WTC11 (cell line): ENCODE results near the gene LCN1.

ENCODE experiments used
- KAT7 ChIP-seq: sonication (generic); formaldehyde crosslinking; IDR thresholded peaks from 2 replicates; pipeline ENCODE4 v1.8.1; 2023; ENCODE audit warnings: missing genetic modification reagents, mild to moderate bottlenecking, borderline replicate concordance
- TF ChIP-seq, protein P1 (sequence below): sonication (generic); formaldehyde crosslinking; IDR thresholded peaks from 2 replicates; pipeline ENCODE4 v1.8.0; 2022; ENCODE audit warnings: mild to moderate bottlenecking, missing genetic modification reagents
- TF ChIP-seq, protein P2 (sequence below): fragments of 200-600 bp; IDR thresholded peaks from 2 replicates; pipeline ENCODE4 v1.8.0; 2022; ENCODE audit warnings: antibody characterized with exemption

DNA sequence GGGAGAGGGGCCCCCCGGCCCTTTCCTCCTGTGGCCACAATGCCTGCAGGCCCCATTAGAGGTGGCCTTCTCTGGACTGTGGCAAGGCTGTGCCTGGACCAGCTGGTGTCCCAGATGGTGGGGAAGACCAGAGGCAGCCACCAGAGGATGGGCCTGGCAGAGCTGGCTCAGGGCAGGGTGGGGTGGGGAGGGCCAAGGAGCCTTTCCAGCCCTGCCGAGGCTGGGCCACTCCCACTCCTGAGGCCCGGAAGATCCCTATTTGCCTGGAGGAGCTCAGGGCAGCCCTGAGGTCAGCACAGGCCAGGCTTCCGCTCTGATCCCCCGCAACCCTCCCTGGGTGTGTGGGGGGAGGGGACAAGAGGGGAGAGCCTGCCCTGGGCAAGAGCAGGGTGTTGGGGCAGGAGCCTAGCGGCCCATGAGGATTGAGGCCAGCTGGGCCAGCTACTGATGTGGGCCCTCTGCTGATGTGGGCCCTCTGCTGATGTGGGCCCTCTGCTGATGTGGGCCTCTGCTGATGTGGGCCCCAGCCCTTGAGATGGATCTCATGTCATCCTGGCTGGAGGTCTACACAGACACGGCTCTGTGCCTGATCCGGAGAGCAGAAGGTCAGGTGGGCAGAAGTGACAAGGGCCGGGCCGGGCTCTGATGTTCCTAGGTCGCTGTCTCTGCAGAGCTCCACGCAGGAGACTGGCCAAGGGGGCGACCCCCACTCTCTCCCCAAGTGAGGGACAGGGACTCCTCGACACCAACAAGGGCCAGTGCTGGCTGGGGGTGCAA lies 14.7 kb upstream of the LCN1 start:
- TF ChIP-seq, protein P1, sequence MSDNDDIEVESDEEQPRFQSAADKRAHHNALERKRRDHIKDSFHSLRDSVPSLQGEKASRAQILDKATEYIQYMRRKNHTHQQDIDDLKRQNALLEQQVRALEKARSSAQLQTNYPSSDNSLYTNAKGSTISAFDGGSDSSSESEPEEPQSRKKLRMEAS, result no peak
- no peak for TF ChIP-seq KAT7 (CRISPR knock-in tag)
- TF ChIP-seq, protein P2, sequence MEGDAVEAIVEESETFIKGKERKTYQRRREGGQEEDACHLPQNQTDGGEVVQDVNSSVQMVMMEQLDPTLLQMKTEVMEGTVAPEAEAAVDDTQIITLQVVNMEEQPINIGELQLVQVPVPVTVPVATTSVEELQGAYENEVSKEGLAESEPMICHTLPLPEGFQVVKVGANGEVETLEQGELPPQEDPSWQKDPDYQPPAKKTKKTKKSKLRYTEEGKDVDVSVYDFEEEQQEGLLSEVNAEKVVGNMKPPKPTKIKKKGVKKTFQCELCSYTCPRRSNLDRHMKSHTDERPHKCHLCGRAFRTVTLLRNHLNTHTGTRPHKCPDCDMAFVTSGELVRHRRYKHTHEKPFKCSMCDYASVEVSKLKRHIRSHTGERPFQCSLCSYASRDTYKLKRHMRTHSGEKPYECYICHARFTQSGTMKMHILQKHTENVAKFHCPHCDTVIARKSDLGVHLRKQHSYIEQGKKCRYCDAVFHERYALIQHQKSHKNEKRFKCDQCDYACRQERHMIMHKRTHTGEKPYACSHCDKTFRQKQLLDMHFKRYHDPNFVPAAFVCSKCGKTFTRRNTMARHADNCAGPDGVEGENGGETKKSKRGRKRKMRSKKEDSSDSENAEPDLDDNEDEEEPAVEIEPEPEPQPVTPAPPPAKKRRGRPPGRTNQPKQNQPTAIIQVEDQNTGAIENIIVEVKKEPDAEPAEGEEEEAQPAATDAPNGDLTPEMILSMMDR, result no peak
